Endothelial cell of umbilical vein (primary cell): Measurements from ENCODE around the gene LIPH. TPM values are rescaled to one million over a fixed set of nuclear protein-coding genes. Genes with fewer than 3 reads are reported as not detected.

ENCODE experiments used
- BruUV-seq: library from RNA; stranded (reverse); fragments of 400-500 nt; replicated peaks from 2 replicates; lab custom pipeline; 2021; lab: Mats Ljungman, UMichigan
- CTCF ChIA-PET: fragments of 300-600, 350-600 bp; sonication (Branson Sonifier 250); formaldehyde crosslinking; loops from one replicate; lab custom pipeline; 2021; ENCODE audit warnings: antibody characterized with exemption, inconsistent platforms; lab: Charles Lee
- POLR2A ChIA-PET: fragments of 300-600, 350-600 bp; sonication (Branson Sonifier 250); formaldehyde crosslinking; loops from one replicate; lab custom pipeline; 2021; ENCODE audit warnings: antibody characterized with exemption, inconsistent platforms; lab: Charles Lee
- DNase-seq: peaks from one replicate; pipeline ENCODE4 v3.0.0-alpha.2; 2011; ENCODE audit warnings: low read depth, low spot score
- FAIRE-seq: peaks from 2 replicates; lab custom pipeline; 2011; peaks lifted over from hg19 to GRCh38; lab: Jason Lieb, UNC
- H2AFZ ChIP-seq: 2 replicates; pipeline ENCODE4 v1.6.0; 2012; ENCODE audit warnings: low read depth, low read length, control low read depth, inconsistent platforms
- H3K27ac ChIP-seq: 2 replicates; pipeline ENCODE4 v1.5.1; 2011; ENCODE audit warnings: low read depth, mild to moderate bottlenecking, control low read depth, low read length, moderate library complexity; ENCODE audit not compliant: insufficient read depth
- H3K27me3 ChIP-seq, 2 experiments: 2 replicates each; pipeline versions ENCODE4 v1.6.0 to v1.6.1; 2011; ENCODE audit warnings: low read length in 2 of 2, mixed read lengths in 1 of 2; ENCODE audit not compliant: control insufficient read depth in 2 of 2, insufficient read depth in 2 of 2
- H3K36me3 ChIP-seq, 2 experiments: 2 replicates in 1 of 2; 3 replicates in 1 of 2; pipeline ENCODE4 v1.5.1; 2011; ENCODE audit warnings: low read length in 2 of 2, mild to moderate bottlenecking in 1 of 2, moderate library complexity in 1 of 2; ENCODE audit not compliant: control insufficient read depth in 2 of 2, insufficient read depth in 2 of 2; ENCODE audit errors: extremely low read depth in 1 of 2
- H3K4me1 ChIP-seq: 3 replicates; pipeline ENCODE4 v1.5.1; 2011; ENCODE audit warnings: mild to moderate bottlenecking, low read length; ENCODE audit not compliant: control insufficient read depth, insufficient read depth; ENCODE audit errors: extremely low read depth
- H3K4me2 ChIP-seq: 2 replicates; pipeline ENCODE4 v1.6.1; 2011; ENCODE audit warnings: low read length, control low read depth, mixed read lengths; ENCODE audit not compliant: insufficient read depth
- H3K4me3 ChIP-seq, 3 experiments: fragments of 200-600 bp in 1 of 3; sonication (generic), shearing (Covaris generic) in 1 of 3; replicated peaks in 1 of 3; 2 replicates each; pipeline ENCODE4 v1.5.1; 2011 to 2016; ENCODE audit warnings: control low read depth in 3 of 3, low read length in 3 of 3, mild to moderate bottlenecking in 2 of 3, inconsistent platforms in 1 of 3, low read depth in 1 of 3, moderate library complexity in 1 of 3; ENCODE audit not compliant: insufficient read depth in 1 of 3
- H3K79me2 ChIP-seq: 2 replicates; pipeline ENCODE4 v1.6.0; 2012; ENCODE audit warnings: low read length, inconsistent platforms; ENCODE audit not compliant: control insufficient read depth, insufficient read depth
- H3K9ac ChIP-seq: replicated peaks from 2 replicates; pipeline ENCODE3; 2011; ENCODE audit warnings: low read length, control low read depth; ENCODE audit not compliant: insufficient read depth; ENCODE audit errors: extremely low read depth
- H3K9me1 ChIP-seq: replicated peaks from 3 replicates; pipeline ENCODE4 v1.6.0; 2011; ENCODE audit warnings: mild to moderate bottlenecking, low read length; ENCODE audit not compliant: control insufficient read depth, insufficient read depth; ENCODE audit errors: extremely low read depth
- H3K9me3 ChIP-seq: replicated peaks from 2 replicates; pipeline ENCODE4 v1.5.1; 2012; ENCODE audit warnings: low read length, inconsistent platforms; ENCODE audit not compliant: control insufficient read depth, insufficient read depth
- H4K20me1 ChIP-seq: replicated peaks from 2 replicates; pipeline ENCODE3; 2011; ENCODE audit warnings: mild to moderate bottlenecking, low read length; ENCODE audit not compliant: control insufficient read depth, insufficient read depth; ENCODE audit errors: extremely low read depth
- EZH2 ChIP-seq: IDR thresholded peaks from 2 replicates; pipeline ENCODE4 v1.6.1; 2012; ENCODE audit warnings: borderline replicate concordance, low read depth, mild to moderate bottlenecking, moderate library complexity, low read length, inconsistent platforms; ENCODE audit not compliant: severe bottlenecking
- FOS ChIP-seq: IDR thresholded peaks from 2 replicates; pipeline ENCODE4 v1.6.1; 2011; ENCODE audit warnings: mild to moderate bottlenecking, low read length, moderate library complexity, borderline replicate concordance; ENCODE audit not compliant: insufficient read depth
- GATA2 ChIP-seq: IDR thresholded peaks from 2 replicates; pipeline ENCODE4 v1.7.0; 2011; ENCODE audit warnings: low read depth, mild to moderate bottlenecking, moderate library complexity, mixed read lengths, low read length; ENCODE audit not compliant: insufficient read length, insufficient read depth
- JUN ChIP-seq: IDR thresholded peaks from 2 replicates; pipeline ENCODE4 v1.6.1; 2011; ENCODE audit warnings: borderline replicate concordance, low read depth; ENCODE audit not compliant: insufficient read length, insufficient read depth
- MYC ChIP-seq: IDR thresholded peaks from one replicate; pipeline ENCODE4 v1.6.1; 2011; ENCODE audit warnings: mild to moderate bottlenecking, low read depth, low read length
- POLR2A ChIP-seq: IDR thresholded peaks from 2 replicates; pipeline ENCODE4 v1.6.1; 2012; ENCODE audit warnings: low read depth, mild to moderate bottlenecking, control low read depth, low read length
- POLR2AphosphoS5 ChIP-seq: IDR thresholded peaks from 2 replicates; pipeline ENCODE4 v1.6.1; 2012; ENCODE audit warnings: low read depth, mild to moderate bottlenecking, control low read depth, low read length, moderate library complexity; ENCODE audit not compliant: insufficient read depth
- dilution Hi-C: fragments of 300-500 bp; cut with MboI; formaldehyde crosslinking; loops from one replicate; pipeline ENCODE4 v1.15.0; 2019; ENCODE audit warnings: low sequenced_read_pairs; ENCODE audit not compliant: extremely low pct_ligation_motif_present
- intact Hi-C: fragments of 100-400 bp; cut with micrococcal nuclease; formaldehyde crosslinking; loops from one replicate; pipeline ENCODE4 v1.10.0; 2022
- polyA plus RNA-seq, 4 experiments: library from polyadenylated mRNA; depleted of rRNA in 3 of 4; stranded (reverse) in 3 of 4; unstranded in 1 of 4; fragments of >200 nt; gene quantifications; 2 replicates each; pipeline versions ENCODE4 v1.2.1 to v1.2.3, GENCODE V29; 2011 to 2012; ENCODE audit warnings: missing spikeins in 1 of 4
- total RNA-seq: library from RNA; stranded (reverse); gene quantifications from 2 replicates; pipeline ENCODE4 v1.2.3, GENCODE V29; 2021
- TF ChIP-seq, protein P1 (sequence below), 2 donors: IDR thresholded peaks; 1 replicate in 1 of 2; 2 replicates in 1 of 2; pipeline ENCODE4 v1.5.1; 2011; ENCODE audit warnings: low read length in 2 of 2, mild to moderate bottlenecking in 2 of 2, moderate library complexity in 2 of 2, control low read depth in 1 of 2, inconsistent platforms in 1 of 2, low read depth in 1 of 2; ENCODE audit not compliant: insufficient read depth in 1 of 2; ENCODE audit errors: extremely low read depth in 1 of 2
- TF ChIP-seq, protein P2 (sequence below): IDR thresholded peaks from 2 replicates; pipeline ENCODE4 v1.6.1; 2011; ENCODE audit not compliant: insufficient read depth, insufficient read length

Gene LIPH
- total and polyA plus RNA-seq, 2 donors (not counting 3 experiments of a cell fraction or from before 2014, with no cell fraction given) = not detected

DNA sequence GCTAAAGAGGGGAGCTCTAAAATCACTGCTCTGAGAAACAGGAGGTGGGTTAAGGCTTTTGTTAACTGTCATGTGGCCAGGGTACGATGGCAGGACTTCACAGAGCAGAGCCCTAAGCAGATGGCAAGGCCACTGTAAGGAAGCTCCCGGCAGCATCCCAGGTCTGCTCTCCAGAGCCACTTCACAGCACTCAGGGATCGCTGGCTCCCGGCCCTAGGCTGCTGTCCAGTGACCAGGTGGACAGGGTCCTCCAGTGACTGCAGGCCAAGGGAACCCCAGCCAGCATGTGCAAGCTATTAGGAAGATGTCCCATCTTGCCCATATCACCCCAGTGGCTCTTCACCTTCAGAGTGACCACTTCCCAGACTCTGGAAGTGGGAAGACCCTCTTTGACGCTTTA is 63.9 kb downstream of the LIPH start:
- POLR2A ChIA-PET = no interaction called here
- DNase-seq (no peak), FAIRE-seq (no peak)
- no peaks in the 10 kb centered on the region for H3K27me3 ChIP-seq
- CTCF ChIA-PET = interaction anchor here (1.5 kb wide), 1 partner anchor 71 kb away, joined by 4 read pairs; no protein-coding TSS in a partner anchor
- intact Hi-C loops = no loop called here
- no peak overlapping the region for H3K4me3 ChIP-seq
- TF ChIP-seq EZH2 = no peak
- TF ChIP-seq, protein P1, sequence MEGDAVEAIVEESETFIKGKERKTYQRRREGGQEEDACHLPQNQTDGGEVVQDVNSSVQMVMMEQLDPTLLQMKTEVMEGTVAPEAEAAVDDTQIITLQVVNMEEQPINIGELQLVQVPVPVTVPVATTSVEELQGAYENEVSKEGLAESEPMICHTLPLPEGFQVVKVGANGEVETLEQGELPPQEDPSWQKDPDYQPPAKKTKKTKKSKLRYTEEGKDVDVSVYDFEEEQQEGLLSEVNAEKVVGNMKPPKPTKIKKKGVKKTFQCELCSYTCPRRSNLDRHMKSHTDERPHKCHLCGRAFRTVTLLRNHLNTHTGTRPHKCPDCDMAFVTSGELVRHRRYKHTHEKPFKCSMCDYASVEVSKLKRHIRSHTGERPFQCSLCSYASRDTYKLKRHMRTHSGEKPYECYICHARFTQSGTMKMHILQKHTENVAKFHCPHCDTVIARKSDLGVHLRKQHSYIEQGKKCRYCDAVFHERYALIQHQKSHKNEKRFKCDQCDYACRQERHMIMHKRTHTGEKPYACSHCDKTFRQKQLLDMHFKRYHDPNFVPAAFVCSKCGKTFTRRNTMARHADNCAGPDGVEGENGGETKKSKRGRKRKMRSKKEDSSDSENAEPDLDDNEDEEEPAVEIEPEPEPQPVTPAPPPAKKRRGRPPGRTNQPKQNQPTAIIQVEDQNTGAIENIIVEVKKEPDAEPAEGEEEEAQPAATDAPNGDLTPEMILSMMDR (IDR thresholded peaks at IDR 0.05; ENCODE audit: extremely low read depth in 1 of 2, insufficient read depth in 1 of 2, low read depth in 1 of 2, low read length in 2 of 2) = no peak
- no peak for TF ChIP-seq FOS
- TF ChIP-seq GATA2 = no peak
- no peak for TF ChIP-seq POLR2AphosphoS5
- TF ChIP-seq POLR2A = no peak
- no peak for TF ChIP-seq MYC
- TF ChIP-seq, protein P2, sequence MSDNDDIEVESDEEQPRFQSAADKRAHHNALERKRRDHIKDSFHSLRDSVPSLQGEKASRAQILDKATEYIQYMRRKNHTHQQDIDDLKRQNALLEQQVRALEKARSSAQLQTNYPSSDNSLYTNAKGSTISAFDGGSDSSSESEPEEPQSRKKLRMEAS = no peak
- TF ChIP-seq JUN = no peak
- dilution Hi-C loops = no loop called here
- no peak overlapping the region for H3K9ac ChIP-seq
- H3K4me1 ChIP-seq = peaks cover under 1% of the 10 kb centered on the region
- H3K79me2 ChIP-seq = no peaks in the 10 kb centered on the region
- H3K36me3 ChIP-seq = no peaks in the 10 kb centered on the region
- H4K20me1 ChIP-seq = no peaks in the 10 kb centered on the region
- H2AFZ ChIP-seq = no peak overlapping the region
- no peaks in the 10 kb centered on the region for H3K9me1 ChIP-seq
- H3K27ac ChIP-seq = no peak overlapping the region
- no TSS peak for BruUV-seq
- no peak overlapping the region for H3K4me2 ChIP-seq
- no peaks in the 10 kb centered on the region for H3K9me3 ChIP-seq
